ENCODE data around the gene MORN1.
"Not testable (repeated sequence)": the region's sequence is repeated elsewhere in the genome, so short reads cannot be mapped to it uniquely, and the experiment has no call there.

MORN1 gene

DNA sequence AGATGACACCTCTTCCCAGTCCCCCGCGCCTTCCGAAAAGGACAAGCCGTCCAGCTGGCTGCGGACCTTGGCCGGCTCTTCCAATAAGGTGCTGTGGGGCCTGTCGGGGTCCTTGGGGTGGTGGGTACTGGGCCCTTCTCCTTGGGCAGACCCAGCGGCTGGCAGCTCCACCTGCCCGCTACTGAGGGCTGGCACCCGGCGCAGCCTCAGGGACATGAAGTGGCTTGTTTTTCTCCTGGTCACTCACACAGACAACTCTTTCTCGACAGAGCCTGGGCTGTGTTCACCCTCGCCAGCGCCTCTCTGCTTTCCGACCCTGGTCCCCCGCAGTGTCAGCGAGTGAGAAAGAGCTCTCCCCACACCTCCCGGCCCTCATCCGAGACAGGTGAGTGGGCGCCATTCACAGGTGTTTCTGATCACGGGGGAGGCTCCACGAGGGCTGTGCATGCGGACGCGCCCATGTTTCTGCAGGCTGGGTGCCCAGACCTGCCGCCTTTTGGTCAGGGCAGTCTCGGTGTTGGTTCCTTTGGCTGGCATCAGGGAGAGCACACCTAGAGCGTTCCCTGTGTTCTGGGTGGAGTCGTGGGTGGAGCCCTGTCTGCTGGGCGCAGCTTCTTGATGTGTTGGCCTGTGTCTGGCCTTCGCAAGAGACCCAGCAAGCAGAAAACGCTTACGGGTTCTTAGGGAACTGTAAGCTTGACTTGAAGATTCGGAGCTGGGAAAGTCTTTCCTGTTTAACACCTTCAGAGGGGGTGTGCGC, 88.2 kb downstream of the MORN1 start:
- no peak for DNase-seq

GRCh38 chr1:2302292-2302925, 88.9 kb downstream of the MORN1 start:
- no peak for DNase-seq

DNA sequence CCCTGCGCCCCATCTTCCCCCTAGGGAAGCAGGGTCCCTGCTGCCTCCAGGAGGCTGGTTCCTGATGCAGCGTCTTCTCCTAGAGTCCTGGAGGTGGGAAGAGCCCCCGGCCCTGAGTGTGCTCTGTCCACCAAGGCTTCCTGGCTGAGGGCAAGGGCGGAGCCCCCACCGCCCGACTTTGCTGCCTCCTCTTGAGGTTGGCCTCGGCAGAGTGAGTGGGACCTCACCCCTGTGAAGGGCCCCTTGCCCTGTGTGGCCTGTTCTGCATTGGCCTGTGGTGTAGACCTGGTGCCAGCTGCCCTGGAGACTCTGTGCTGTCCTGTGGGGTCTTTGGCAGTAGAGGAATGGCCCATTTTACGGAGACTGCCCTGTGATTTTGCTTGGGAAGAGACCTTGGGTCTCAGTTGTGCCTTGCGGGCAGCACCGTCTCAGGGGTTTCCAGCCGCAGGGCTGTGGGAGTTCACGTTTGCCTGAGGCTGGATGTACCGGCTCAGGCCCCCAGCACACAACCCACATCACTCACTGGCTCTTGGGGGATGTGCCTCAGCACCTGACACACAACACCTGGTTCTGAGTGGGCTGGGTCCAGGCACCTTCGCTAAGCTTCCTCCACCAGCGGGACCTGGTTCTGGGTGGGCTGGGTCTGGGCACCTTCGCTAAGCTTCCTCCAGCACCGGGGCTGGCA, 89.6 kb downstream of the MORN1 start:
- no peak for DNase-seq

- DNase-seq, result peak; percentile 75
Measured at GRCh38 chr1:2300851-2301606, 90.3 kb downstream of the MORN1 start.

- DNase-seq, result peak; percentile 73
Measured at GRCh38 chr1:2300004-2300771, 91.2 kb downstream of the MORN1 start.

DNA sequence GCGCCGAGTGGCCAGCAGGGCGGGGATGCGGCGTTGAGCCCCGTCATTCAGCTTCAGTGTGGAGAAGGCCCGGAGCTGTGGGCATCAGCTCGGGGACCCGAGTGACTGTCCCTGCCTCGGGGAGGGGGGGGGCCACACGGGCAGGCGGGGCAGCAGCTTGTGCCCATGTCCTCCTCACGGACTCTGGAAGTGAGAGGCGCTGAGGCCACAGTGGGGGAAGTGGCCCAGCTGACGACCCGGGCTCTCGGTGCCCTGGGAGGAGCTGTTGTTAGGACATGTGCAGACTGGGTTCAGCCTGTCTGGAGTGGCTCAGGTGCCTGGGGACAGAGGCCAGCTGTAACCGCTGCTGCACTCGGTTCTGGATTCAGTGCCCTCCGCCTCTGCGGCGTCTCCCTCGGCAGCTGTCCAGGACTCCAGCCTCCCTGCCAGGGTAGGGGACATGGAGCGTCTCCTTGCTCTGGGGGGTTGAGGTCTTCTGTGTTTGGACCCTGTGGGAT, 92.2 kb downstream of the MORN1 start:
- no peak for DNase-seq

- DNase-seq, result no peak
Measured at GRCh38 chr1:2298685-2299084, 92.7 kb downstream of the MORN1 start.

- no peak for DNase-seq
Measured at GRCh38 chr1:2297246-2298011, 93.9 kb downstream of the MORN1 start.

- no peak for DNase-seq
Measured at GRCh38 chr1:2296614-2297013, 94.7 kb downstream of the MORN1 start.

GRCh38 chr1:2296211-2296610, 95.1 kb downstream of the MORN1 start:
- DNase-seq, result not testable (repeated sequence)

DNA sequence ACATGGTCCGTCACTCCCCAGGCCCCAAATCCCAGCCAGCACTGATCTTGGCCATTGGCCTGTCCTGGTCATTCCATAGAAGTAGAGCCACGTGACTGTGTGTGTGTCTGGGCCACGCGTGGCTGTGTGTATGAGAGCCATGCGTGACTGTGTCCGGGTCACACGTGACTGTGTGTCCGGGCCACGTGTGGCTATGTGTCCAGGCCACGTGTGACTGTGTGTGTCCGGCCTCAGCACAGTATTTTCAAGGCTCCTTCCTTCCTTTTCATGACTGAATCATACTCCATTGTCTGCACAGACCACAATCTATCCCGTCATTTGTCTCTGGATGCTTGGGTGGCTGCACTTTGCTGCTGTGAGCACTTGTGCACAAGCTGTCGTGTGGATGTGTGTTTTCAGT, 95.8 kb downstream of the MORN1 start:
- DNase-seq, result no peak

DNA sequence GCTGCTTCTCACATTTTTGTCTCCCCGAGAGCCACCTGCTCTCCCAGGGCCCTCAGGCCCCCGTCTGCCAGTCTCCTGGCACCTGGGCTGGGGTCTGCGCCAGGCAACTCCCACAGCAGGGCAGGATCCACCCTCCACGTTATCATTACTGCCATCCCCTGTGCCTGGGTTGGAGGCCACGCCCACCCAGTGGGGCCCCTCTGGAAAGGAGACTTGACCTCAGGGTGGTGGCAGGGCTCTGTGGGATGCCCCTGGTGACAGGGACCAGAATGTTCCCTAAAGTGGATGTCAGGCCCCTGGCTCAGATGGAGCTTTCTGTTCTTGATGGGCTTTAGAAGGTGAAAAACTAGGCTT, 96.7 kb downstream of the MORN1 start:
- no peak for DNase-seq

DNA sequence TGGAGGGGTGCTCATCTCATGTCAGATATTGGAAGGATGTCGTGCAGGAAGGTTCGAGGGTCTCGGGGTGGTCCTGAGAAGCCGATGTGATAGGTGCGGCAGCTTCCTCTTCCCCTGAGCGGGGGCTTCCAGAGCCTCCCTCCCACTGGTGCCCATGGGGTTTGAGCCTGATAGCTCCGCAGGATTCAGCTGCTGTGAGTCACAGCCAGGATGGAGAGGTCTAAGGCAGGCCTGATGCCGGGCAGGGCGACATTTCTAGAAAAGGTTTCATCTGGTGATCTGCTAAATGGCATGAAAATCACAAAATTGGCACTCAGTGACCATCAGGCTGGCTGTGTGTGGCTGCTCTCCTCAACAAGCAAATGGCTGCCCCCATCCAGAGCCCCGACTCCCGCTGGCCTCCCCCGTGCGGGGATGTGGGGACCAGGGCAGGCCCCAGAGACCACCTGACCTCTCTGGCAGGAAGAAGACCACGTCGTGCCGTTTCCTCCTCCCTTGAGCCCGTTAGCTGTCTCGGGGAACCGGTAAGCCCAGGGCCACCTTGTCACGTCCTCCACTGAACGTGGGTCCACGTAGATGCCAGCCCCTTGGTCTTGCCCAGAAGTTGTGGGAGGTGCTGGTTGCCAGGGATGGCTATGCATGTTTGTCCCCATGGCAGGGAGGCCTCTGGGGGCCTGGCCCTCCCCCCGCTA, 97.2 kb downstream of the MORN1 start:
- no peak for DNase-seq

- DNase-seq, result no peak
Measured at GRCh38 chr1:2292725-2293450, 98.5 kb downstream of the MORN1 start.

GRCh38 chr1:2291577-2291976, 99.8 kb downstream of the MORN1 start:
- DNase-seq, result no peak

GRCh38 chr1:2290595-2291510, 100.5 kb downstream of the MORN1 start:
- peak; percentile 72 for DNase-seq

GRCh38 chr1:2290171-2290578, 101.2 kb downstream of the MORN1 start:
- no peak for DNase-seq

- no peak for DNase-seq
Measured at GRCh38 chr1:2289607-2290006, 101.7 kb downstream of the MORN1 start.

Measured in activated CD4-positive, CD25-positive, alpha-beta regulatory T cell treated with anti-CD3 and anti-CD28 coated beads, Interleukin-2, amount 50 U/mL, for 72 hours (primary cell).